Loucy (cell line): Measurements from ENCODE around the gene MUC12.
"Not testable (repeated sequence)": the region's sequence is repeated elsewhere in the genome, so short reads cannot be mapped to it uniquely, and the experiment has no call there.

ENCODE experiments used
- H2AFZ ChIP-seq: fragments of 200-600 bp; sonication (generic); 2 replicates; pipeline ENCODE4 v1.6.0; 2016; ENCODE audit warnings: antibody characterized with exemption, mild to moderate bottlenecking, low read length, moderate library complexity
- H3F3A ChIP-seq: fragments of 200-600 bp; 2 replicates; pipeline ENCODE4 v1.6.0; 2016; ENCODE audit warnings: antibody characterized with exemption, low read depth, mild to moderate bottlenecking
- H3K27me3 ChIP-seq: fragments of 200-600 bp; sonication (generic); 2 replicates; pipeline ENCODE4 v1.6.1; 2014; ENCODE audit warnings: low read length, mild to moderate bottlenecking; ENCODE audit not compliant: insufficient read depth, poor library complexity, severe bottlenecking
- H3K36me3 ChIP-seq: fragments of 200-600 bp; sonication (generic); 2 replicates; pipeline ENCODE4 v1.6.1; 2016; ENCODE audit warnings: low read length; ENCODE audit not compliant: insufficient read depth
- H3K4me1 ChIP-seq: fragments of 200-600 bp; sonication (generic); 2 replicates; pipeline ENCODE4 v1.5.1; 2014; ENCODE audit warnings: low read length, mild to moderate bottlenecking; ENCODE audit not compliant: insufficient read depth, poor library complexity, severe bottlenecking
- H3K4me2 ChIP-seq: fragments of 200-600 bp; sonication (generic); 2 replicates; pipeline ENCODE4 v1.6.0; 2014; ENCODE audit warnings: antibody characterized with exemption, low read length, low read depth, mild to moderate bottlenecking; ENCODE audit not compliant: poor library complexity, severe bottlenecking
- H3K4me3 ChIP-seq: fragments of 200-600 bp; sonication (generic); 2 replicates; pipeline ENCODE4 v1.5.1; 2014; ENCODE audit warnings: low read length, mild to moderate bottlenecking, mixed read lengths; ENCODE audit not compliant: poor library complexity, severe bottlenecking
- H3K79me2 ChIP-seq: fragments of 200-600 bp; sonication (generic); 2 replicates; pipeline ENCODE4 v1.6.1; 2014; ENCODE audit warnings: low read length; ENCODE audit not compliant: insufficient read depth
- H3K9ac ChIP-seq: fragments of 200-600 bp; sonication (generic); 2 replicates; pipeline ENCODE4 v1.6.0; 2014; ENCODE audit warnings: mild to moderate bottlenecking, low read depth, low read length, moderate library complexity; ENCODE audit not compliant: poor library complexity, severe bottlenecking
- H3K9me2 ChIP-seq: fragments of 200-600 bp; sonication (generic); replicated peaks from 2 replicates; pipeline ENCODE4 v1.6.1; 2016; ENCODE audit warnings: low read depth, low read length, mixed read lengths
- H3K9me3 ChIP-seq: fragments of 200-600 bp; sonication (generic); 2 replicates; pipeline ENCODE4 v1.6.1; 2014; ENCODE audit warnings: mild to moderate bottlenecking, antibody characterized with exemption, low read length, low read depth; ENCODE audit not compliant: insufficient read depth
- H4K20me1 ChIP-seq: fragments of 200-600 bp; sonication (generic); 2 replicates; pipeline ENCODE4 v1.6.0; 2014; ENCODE audit warnings: antibody characterized with exemption, low read length, mild to moderate bottlenecking; ENCODE audit not compliant: insufficient read depth, poor library complexity, severe bottlenecking
- EZH2phosphoT487 ChIP-seq: fragments of 200-600 bp; IDR thresholded peaks from 2 replicates; pipeline ENCODE4 v1.6.1; 2018; ENCODE audit warnings: antibody characterized with exemption, mild to moderate bottlenecking, moderate library complexity, borderline replicate concordance
- TF ChIP-seq, protein P1 (sequence below): fragments of 200-600 bp; sonication (generic); conservative IDR thresholded peaks from 2 replicates; pipeline ENCODE4 v1.5.1; 2014; ENCODE audit warnings: mild to moderate bottlenecking, antibody characterized with exemption, low read length

Gene MUC12

DNA sequence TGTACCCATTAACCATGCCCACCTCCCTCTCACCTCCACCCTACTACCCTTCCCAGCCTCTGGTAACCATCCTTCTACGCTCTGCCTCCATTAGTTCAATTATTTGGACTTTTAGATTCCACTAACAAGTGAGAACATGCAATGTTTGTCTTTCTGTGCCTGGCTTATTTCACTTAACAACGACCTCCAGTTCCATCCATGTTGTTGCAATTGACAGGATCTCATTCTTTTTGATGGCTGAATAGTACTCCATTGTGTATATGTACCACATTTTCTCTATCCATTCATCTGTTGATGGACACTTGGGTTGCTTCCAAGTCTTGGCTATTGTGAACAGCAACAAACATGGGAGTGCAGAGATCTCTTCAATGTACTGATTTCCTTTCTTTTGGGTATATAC lies 38.0 kb downstream of the MUC12 start:
- H3F3A ChIP-seq, H4K20me1 ChIP-seq, H3K36me3 ChIP-seq, H3K4me1 ChIP-seq, H3K27me3 ChIP-seq, H3K9me2 ChIP-seq, H3K9me3 ChIP-seq, H3K4me3 ChIP-seq, H3K9ac ChIP-seq, H3K79me2 ChIP-seq, H2AFZ ChIP-seq, H3K4me2 ChIP-seq: not testable (repeated sequence)

DNA sequence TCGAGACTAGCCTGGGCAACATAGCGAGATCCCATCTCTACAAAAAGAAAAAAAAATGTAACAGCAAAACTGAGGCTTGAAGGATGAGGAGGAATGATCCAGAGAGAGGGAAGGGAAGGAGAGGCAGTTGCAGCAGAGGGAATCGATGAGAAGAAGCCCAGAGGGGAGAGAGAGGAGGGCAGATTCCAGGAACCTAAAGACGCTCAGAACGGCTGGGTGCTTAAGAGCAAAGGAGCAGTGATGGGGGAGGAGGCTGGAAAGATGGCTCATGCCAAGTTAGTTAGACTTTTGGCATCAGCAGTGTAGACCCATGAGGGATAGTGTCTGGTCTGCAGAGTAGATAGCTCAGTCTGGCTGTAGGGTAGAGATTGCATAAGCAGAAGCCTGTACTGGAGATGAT lies 40.3 kb downstream of the MUC12 start:
- Histone ChIP-seq H3F3A (no peaks in the 10 kb centered on the region), H2AFZ (no peak overlapping the region), H3K4me1 (no peaks in the 10 kb centered on the region), H4K20me1 (no peaks in the 10 kb centered on the region), H3K9me3 (no peaks in the 10 kb centered on the region), H3K9ac (no peak overlapping the region), H3K27me3 (no peaks in the 10 kb centered on the region), H3K9me2 (no peaks in the 10 kb centered on the region), H3K36me3 (no peaks in the 10 kb centered on the region), H3K4me2 (no peak overlapping the region), H3K4me3 (no peak overlapping the region), H3K79me2 (no peaks in the 10 kb centered on the region)
- no peak for TF ChIP-seq EZH2phosphoT487
- TF ChIP-seq, protein P1, sequence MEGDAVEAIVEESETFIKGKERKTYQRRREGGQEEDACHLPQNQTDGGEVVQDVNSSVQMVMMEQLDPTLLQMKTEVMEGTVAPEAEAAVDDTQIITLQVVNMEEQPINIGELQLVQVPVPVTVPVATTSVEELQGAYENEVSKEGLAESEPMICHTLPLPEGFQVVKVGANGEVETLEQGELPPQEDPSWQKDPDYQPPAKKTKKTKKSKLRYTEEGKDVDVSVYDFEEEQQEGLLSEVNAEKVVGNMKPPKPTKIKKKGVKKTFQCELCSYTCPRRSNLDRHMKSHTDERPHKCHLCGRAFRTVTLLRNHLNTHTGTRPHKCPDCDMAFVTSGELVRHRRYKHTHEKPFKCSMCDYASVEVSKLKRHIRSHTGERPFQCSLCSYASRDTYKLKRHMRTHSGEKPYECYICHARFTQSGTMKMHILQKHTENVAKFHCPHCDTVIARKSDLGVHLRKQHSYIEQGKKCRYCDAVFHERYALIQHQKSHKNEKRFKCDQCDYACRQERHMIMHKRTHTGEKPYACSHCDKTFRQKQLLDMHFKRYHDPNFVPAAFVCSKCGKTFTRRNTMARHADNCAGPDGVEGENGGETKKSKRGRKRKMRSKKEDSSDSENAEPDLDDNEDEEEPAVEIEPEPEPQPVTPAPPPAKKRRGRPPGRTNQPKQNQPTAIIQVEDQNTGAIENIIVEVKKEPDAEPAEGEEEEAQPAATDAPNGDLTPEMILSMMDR = no peak

DNA sequence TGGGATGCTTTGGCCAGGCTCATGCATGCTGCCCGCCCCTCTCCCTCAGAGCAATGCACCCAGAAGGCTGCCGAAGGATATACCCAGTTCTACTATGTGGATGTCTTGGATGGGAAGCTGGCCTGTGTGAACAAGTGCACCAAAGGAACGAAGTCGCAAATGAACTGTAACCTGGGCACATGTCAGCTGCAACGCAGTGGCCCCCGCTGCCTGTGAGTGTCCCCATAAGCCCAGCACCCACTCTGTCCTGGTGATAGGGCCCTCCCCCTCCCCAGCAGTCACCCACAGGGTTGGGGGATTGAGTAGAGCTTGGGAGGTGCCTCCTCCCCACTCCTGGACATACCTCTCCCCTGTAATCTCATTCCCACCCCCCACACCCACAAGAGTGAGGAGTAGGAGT lies 43.6 kb downstream of the MUC12 start:
- Histone ChIP-seq H3K4me3 (no peak overlapping the region), H3K9ac (no peak overlapping the region), H3K9me2 (no peaks in the 10 kb centered on the region), H3K27me3 (no peaks in the 10 kb centered on the region), H3K4me2 (no peak overlapping the region), H3K36me3 (no peaks in the 10 kb centered on the region), H3F3A (no peaks in the 10 kb centered on the region), H3K79me2 (no peaks in the 10 kb centered on the region), H3K4me1 (peaks cover 8% of the 10 kb centered on the region), H2AFZ (no peak overlapping the region), H4K20me1 (no peaks in the 10 kb centered on the region), H3K9me3 (no peaks in the 10 kb centered on the region)
- TF ChIP-seq, protein P1 = no peak

DNA sequence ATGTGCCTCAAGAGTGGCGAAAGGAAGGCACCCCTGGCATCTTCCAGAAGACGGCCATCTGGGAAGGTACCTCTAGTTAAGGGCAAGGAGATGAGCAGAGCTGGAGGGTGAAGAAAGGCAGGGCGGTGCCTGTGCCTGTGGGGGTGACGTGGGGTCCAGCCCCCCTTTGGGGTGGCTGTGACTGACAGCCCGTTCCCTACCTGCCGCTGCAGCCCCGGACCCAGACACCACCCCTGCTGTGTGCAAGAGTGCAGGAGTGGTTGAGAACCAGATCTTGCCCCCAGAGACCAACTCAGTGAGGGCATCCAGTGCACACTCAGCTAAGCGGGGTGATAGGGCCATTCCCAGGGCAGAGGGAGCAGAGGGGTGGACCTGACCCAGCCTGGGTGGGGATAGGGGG lies 46.3 kb downstream of the MUC12 start:
- Histone ChIP-seq H2AFZ (no peak overlapping the region), H3K9me2 (no peaks in the 10 kb centered on the region), H3F3A (no peaks in the 10 kb centered on the region), H3K4me1 (peaks cover 8% of the 10 kb centered on the region), H3K9ac (no peak overlapping the region), H3K4me3 (no peak overlapping the region), H3K27me3 (no peaks in the 10 kb centered on the region), H4K20me1 (no peaks in the 10 kb centered on the region), H3K79me2 (no peaks in the 10 kb centered on the region), H3K36me3 (no peaks in the 10 kb centered on the region), H3K9me3 (no peaks in the 10 kb centered on the region), H3K4me2 (no peak overlapping the region)
- no peak for TF ChIP-seq EZH2phosphoT487
- TF ChIP-seq, protein P1 = no peak
